ENCODE measurements around the gene SMIM28. TPM values are rescaled to one million over a fixed set of nuclear protein-coding genes. Genes with fewer than 3 reads are reported as not detected.

SMIM28 gene
- total RNA-seq, 1 experiment from 2014 or later, result not detected

- no peak for TF ChIP-seq CTCF (IDR thresholded peaks at IDR 0.05; ENCODE audit: unreplicated experiment)
- ChIA-PET POLR2A (interaction anchor here (0.6 kb wide), 1 partner anchor 70 kb away, joined by 3 read pairs; no protein-coding TSS in a partner anchor), CTCF (interaction anchor here (0.7 kb wide), 2 partner anchors 66 to 288 kb away, joined by 3 to 6 read pairs; no protein-coding TSS in a partner anchor)
- no peak overlapping the region for H3K4me3 Mint-ChIP-seq (ENCODE audit: unreplicated experiment)
- H3K27me3 Mint-ChIP-seq (ENCODE audit: insufficient read depth, unreplicated experiment), result no peaks in the 10 kb centered on the region
- no peak for DNase-seq (ENCODE audit: unreplicated experiment)
- BruUV-seq (replicated peaks), result no TSS peak
- H3K27ac Mint-ChIP-seq (ENCODE audit: low read depth, unreplicated experiment), result no peak overlapping the region
- no peaks in the 10 kb centered on the region for H3K9me3 Mint-ChIP-seq (ENCODE audit: unreplicated experiment)
- H3K4me1 Mint-ChIP-seq (ENCODE audit: insufficient read depth, unreplicated experiment), result no peaks in the 10 kb centered on the region
- intact Hi-C loops (cut with micrococcal nuclease), result no loop called here
- H3K36me3 Mint-ChIP-seq (ENCODE audit: insufficient read depth, unreplicated experiment), result no peaks in the 10 kb centered on the region
Observed at GRCh38 chr6:138377042-138377441, 663 bp upstream of the SMIM28 start.

GRCh38 chr6:138378463-138378862 is 758 bp downstream of the SMIM28 start:
- no peak for DNase-seq (ENCODE audit: unreplicated experiment)
- ChIA-PET CTCF (no interaction called here), POLR2A (no interaction called here)
- Mint-ChIP-seq H3K9me3 (ENCODE audit: unreplicated experiment) (no peaks in the 10 kb centered on the region), H3K27me3 (ENCODE audit: insufficient read depth, unreplicated experiment) (no peaks in the 10 kb centered on the region), H3K4me1 (ENCODE audit: insufficient read depth, unreplicated experiment) (no peaks in the 10 kb centered on the region), H3K36me3 (ENCODE audit: insufficient read depth, unreplicated experiment) (no peaks in the 10 kb centered on the region), H3K4me3 (ENCODE audit: unreplicated experiment) (no peak overlapping the region), H3K27ac (ENCODE audit: low read depth, unreplicated experiment) (no peak overlapping the region)
- intact Hi-C loops (cut with micrococcal nuclease), result no loop called here
- no TSS peak for BruUV-seq (replicated peaks)
- TF ChIP-seq CTCF (IDR thresholded peaks at IDR 0.05; ENCODE audit: unreplicated experiment), result no peak

GRCh38 chr6:138382498-138383265 is 5.0 kb downstream of the SMIM28 start:
- Mint-ChIP-seq H3K36me3 (ENCODE audit: insufficient read depth, unreplicated experiment) (no peaks in the 10 kb centered on the region), H3K27ac (ENCODE audit: low read depth, unreplicated experiment) (no peak overlapping the region), H3K9me3 (ENCODE audit: unreplicated experiment) (no peaks in the 10 kb centered on the region), H3K4me1 (ENCODE audit: insufficient read depth, unreplicated experiment) (no peaks in the 10 kb centered on the region), H3K4me3 (ENCODE audit: unreplicated experiment) (no peak overlapping the region), H3K27me3 (ENCODE audit: insufficient read depth, unreplicated experiment) (no peaks in the 10 kb centered on the region)
- DNase-seq (ENCODE audit: unreplicated experiment), result no peak
- ChIA-PET POLR2A (no interaction called here), CTCF (interaction anchor here (0.6 kb wide), 1 partner anchor 444 kb away, joined by 3 read pairs; no protein-coding TSS in a partner anchor)
- BruUV-seq (replicated peaks), result no TSS peak
- intact Hi-C loops (cut with micrococcal nuclease), result no loop called here
- TF ChIP-seq CTCF (IDR thresholded peaks at IDR 0.05; ENCODE audit: unreplicated experiment), result no peak

- H3K4me1 Mint-ChIP-seq (ENCODE audit: insufficient read depth, unreplicated experiment), result no peaks in the 10 kb centered on the region
- H3K27ac Mint-ChIP-seq (ENCODE audit: low read depth, unreplicated experiment), result no peak overlapping the region
- ChIA-PET POLR2A (no interaction called here), CTCF (no interaction called here)
- no peaks in the 10 kb centered on the region for H3K36me3 Mint-ChIP-seq (ENCODE audit: insufficient read depth, unreplicated experiment)
- intact Hi-C loops (cut with micrococcal nuclease), result no loop called here
- no peak for TF ChIP-seq CTCF (IDR thresholded peaks at IDR 0.05; ENCODE audit: unreplicated experiment)
- H3K27me3 Mint-ChIP-seq (ENCODE audit: insufficient read depth, unreplicated experiment), result no peaks in the 10 kb centered on the region
- H3K9me3 Mint-ChIP-seq (ENCODE audit: unreplicated experiment), result no peaks in the 10 kb centered on the region
- DNase-seq (ENCODE audit: unreplicated experiment), result no peak
- BruUV-seq (replicated peaks), result no TSS peak
- no peak overlapping the region for H3K4me3 Mint-ChIP-seq (ENCODE audit: unreplicated experiment)
Observed at GRCh38 chr6:138383776-138384175, 6.1 kb downstream of the SMIM28 start.
